ENCODE measurements around the gene ANP32E.
"Not testable (repeated sequence)": the region's sequence is repeated elsewhere in the genome, so short reads cannot be mapped to it uniquely, and the experiment has no call there.

DNA sequence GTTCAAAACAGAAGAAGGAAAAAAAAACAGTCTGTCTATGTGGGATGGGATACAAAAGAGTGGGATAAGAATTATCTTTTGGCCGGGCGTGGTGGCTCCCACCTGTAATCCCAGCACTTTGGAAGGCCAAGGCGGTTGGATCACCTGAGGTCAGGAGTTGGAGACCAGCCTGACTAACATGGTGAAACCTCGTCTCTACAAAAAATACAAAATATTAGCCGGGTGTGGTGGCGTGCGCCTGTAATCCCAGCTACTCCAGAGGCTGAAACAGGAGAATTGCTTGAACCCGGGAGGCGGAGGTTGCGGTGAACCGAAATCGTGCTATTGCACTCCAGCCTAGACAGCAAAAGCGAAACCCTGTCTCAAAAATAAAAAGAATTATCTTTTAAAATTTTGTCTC lies 1.3 kb upstream of the ANP32E start:
- TF ChIP-seq, protein P1, sequence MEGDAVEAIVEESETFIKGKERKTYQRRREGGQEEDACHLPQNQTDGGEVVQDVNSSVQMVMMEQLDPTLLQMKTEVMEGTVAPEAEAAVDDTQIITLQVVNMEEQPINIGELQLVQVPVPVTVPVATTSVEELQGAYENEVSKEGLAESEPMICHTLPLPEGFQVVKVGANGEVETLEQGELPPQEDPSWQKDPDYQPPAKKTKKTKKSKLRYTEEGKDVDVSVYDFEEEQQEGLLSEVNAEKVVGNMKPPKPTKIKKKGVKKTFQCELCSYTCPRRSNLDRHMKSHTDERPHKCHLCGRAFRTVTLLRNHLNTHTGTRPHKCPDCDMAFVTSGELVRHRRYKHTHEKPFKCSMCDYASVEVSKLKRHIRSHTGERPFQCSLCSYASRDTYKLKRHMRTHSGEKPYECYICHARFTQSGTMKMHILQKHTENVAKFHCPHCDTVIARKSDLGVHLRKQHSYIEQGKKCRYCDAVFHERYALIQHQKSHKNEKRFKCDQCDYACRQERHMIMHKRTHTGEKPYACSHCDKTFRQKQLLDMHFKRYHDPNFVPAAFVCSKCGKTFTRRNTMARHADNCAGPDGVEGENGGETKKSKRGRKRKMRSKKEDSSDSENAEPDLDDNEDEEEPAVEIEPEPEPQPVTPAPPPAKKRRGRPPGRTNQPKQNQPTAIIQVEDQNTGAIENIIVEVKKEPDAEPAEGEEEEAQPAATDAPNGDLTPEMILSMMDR (IDR thresholded peaks at IDR 0.05): not testable (repeated sequence)
- not testable (repeated sequence) for TF ChIP-seq EP300, POLR2A (IDR thresholded peaks at IDR 0.05)
